GM18511 (cell line): ENCODE data around the gene RANBP2.
"Not testable (repeated sequence)": the region's sequence is repeated elsewhere in the genome, so short reads cannot be mapped to it uniquely, and the experiment has no call there.

Experiments
- ATAC-seq: cut with Tn5 transposase; IDR thresholded peaks from one replicate; pipeline ENCODE4 v1.9.1; 2021; ENCODE audit warnings: mild to moderate bottlenecking, moderate library complexity; ENCODE audit not compliant: unreplicated experiment

Gene RANBP2

DNA sequence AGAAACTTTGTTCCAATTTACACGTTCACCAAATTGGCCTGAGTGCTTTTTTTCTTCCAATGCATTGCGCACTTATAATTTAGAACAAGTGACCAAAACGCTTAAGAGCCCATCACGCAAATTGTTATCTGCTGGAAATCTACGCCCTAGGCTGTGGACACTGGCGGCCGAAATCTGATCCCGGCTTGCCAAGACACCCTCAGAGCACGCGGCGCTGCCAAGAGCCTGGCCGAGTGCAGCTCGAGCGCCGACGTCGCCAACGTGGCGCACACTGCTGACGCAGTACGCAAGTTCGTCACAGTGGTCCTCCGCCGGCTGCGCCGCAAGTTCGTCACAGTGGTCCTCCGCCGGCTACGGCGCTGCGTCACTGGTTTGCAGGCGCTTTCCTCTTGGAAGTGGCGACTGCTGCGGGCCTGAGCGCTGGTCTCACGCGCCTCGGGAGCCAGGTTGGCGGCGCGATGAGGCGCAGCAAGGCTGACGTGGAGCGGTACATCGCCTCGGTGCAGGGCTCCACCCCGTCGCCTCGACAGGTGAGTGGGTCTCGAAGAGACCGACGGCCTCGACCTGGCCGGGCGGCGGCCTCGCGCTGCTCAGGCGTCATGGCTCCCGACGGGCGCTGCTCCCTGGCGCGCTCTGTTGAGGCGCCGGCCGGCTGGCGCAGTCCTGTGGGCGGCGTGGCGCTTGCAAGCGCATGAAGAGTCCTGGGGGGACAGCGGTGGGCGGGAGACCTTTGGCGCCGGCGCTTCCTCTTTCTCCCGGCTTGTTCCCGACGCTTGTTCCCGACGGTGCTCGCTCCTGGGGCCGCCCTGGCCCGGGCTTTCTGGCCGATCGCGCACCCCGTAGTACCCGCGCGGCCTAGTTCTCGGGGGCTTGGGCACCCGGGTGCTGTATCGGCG lies at the start of gene RANBP2:
Gene RANBP2 (plus strand): TSS at position 334 of the 896 bp plus-strand sequence. CDS start 125 bp downstream, at position 459.
- ATAC-seq, result peak; percentile 99

DNA sequence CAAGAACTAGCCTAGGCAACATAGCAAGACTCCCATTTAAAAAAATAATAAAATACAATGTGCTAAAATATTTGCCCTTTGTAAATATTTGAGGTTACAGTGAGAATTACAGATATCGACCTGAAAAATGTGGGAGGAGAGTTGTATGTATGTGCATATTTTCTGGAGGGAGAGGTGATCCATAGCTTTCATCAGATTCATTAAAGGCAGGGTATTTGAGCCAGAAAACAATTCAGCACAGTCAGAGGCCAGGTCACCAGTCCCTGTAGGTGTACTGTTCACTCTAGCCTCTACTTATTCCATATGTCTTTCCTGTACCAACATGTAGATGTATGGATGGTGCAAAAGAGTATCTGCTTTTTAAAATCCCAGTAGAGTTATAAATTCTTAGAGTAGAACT lies 49.0 kb upstream of the RANBP2 start:
- not testable (repeated sequence) for ATAC-seq

DNA sequence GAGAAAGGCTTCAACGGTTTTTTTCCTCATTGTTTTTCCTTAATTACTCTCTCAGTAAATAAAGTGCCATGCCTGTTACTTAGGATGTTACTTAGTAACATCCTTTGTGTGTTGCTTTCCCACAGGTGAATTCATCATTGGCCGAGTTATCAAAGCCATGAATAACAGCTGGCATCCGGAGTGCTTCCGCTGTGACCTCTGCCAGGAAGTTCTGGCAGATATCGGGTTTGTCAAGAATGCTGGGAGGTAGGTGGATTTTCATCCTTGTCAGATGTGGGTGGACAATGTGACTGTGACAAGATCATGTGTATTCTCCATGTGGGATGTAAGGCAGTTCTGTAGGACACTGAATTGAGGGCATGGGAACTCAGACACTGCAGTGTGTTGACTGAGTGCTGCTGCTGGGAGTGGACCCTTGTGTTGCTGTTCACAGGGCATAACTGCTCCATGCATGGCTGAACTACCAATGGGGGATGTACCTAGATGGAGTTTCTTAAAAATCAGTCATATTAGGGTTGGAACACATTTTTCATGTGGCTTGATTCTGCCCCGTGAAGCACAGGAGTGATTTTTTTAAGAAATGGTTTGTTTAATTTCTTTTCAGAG lies 47.0 kb upstream of the RANBP2 start:
- ATAC-seq, result not testable (repeated sequence)

DNA sequence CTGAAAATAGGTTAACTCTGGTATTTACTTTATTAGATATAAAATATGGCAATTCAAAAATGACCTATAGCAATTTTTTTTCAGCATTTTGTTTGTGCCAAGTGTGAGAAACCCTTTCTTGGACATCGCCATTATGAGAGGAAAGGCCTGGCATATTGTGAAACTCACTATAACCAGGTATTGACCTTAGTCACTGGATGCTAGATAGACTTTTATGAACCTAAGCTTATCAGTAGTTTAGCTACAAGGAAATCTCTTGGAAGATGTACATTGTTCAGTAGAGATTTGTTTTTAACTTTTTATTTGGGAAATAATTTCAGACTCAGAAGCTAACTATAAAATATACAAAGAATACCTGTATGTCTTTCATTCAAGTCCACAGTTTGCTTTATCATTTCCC lies 42.8 kb upstream of the RANBP2 start:
- ATAC-seq, result not testable (repeated sequence)

DNA sequence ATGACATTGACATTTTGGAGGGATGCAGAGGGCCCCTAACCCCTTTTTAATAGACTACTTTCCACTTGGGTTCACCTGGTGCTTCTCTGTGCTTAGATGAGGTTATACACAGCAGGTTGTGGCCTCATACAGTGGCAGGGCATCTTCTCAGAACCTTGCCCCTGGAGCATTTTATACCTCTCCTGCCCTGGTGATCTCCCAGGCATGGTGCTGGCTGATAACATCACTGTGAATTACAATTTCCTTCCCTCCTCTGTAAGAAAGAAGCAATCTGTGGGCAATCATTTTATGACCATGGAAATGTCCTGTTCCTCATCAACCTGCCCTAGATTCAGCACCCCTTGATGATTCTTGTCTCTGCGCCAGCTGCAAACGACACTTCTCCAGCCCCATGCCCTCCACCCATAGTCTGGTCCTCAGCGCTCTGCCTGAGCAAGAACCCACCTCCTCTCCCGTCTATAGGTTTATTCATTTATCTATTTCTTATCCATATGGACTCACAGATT lies 42.0 kb upstream of the RANBP2 start:
- not testable (repeated sequence) for ATAC-seq

DNA sequence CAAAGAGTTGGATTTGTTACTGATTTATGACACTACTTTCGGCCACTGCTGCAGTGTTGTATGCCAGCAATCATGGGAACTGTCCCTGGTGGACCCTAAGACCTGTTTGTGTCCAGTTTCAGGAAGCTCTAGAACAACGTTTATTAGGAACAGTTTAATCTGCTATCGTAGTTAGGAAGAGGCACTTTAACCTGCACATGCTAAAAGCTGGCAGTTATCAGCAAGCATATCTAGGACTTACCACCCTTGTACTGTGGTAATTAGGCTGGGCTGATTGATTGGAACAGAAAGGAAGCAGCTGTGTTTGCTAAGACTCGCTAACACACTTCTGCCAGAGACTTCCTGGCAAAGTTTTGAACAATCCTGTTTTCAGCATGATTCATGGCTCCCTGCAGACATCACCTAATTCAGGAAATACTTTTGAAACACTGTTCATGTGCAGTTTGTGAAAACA lies 41.1 kb upstream of the RANBP2 start:
- ATAC-seq, result not testable (repeated sequence)

DNA sequence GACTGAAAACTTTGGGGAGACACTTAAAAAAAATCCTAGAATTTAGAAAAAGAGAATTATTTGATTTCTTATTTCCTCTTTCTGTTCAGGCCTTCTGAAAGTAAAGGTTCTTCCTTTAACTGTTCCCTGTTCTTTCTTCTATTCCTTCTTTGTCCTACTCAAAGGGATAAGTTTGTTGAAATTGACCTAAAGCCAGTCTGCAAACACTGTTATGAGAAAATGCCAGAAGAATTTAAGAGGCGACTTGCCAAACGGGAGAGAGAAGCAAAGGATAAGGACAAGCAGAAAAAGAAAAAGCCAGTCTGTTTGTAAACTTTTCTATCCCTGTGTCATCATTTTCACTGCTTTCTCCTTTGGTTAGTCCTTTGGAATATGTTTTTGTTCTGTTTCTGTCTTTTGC lies 38.5 kb upstream of the RANBP2 start:
- ATAC-seq, result not testable (repeated sequence)

DNA sequence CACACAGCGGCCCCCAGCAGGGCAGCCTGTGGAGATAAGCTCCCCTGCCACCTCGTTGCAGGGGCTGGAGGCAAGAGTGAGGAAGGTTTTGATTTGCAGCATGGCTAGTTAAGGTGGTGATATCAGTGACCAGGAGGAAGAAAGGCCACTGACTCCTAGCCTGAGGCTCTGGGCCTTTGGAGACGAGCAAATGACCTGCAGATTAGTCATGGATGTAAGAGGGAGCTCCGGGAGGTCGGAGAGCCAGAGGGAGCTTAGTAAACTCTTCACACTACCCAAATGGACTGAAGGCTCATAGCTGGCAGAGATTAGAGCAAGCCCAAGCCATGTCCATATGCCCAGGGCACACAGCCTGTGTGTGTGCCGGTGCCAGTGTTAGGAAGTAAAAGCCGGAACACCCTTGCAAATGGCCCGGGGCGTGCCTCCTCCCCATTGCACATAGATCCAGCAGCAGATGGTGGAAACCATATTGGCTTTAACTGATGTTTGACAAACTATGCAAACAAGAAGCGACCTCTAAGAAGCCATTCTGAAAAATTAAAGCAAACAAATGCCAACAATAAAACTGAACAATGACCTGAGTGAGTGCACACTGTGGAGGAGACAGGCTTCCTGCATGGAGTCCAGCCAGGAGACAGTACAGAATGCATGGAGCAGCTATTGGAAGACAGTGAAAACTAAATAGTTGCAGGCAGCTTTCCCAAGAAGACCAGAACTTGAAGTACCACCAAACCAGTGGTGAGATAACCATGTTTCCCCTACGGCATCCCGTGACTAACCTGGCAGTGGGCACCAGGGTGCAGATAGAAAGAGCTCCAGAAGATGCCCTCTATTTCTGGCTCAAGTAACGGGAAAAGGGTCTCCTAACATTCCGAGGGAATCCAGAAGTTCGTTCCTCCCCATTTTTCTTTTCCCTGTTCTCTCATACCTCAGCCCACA lies 30.2 kb upstream of the RANBP2 start:
- not testable (repeated sequence) for ATAC-seq

DNA sequence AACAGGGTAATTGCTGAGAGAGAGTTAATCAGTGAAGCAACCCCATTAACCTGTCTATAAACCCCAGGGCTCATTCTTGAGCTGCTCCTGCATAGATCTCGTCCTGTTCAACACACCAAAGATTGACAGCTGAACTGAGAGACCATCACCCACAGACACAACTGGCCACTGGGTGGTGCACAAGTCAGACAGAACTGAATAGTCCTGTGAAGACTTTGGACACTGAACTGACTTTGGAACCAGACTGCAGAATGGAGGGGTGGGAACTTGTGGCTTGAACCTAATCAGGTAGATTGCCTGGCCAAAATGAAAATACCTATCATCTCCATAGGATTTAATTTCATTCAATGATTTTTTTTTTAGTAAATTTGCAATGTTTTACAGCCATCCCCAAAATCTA lies 29.3 kb upstream of the RANBP2 start:
- peak; percentile 85 for ATAC-seq

DNA sequence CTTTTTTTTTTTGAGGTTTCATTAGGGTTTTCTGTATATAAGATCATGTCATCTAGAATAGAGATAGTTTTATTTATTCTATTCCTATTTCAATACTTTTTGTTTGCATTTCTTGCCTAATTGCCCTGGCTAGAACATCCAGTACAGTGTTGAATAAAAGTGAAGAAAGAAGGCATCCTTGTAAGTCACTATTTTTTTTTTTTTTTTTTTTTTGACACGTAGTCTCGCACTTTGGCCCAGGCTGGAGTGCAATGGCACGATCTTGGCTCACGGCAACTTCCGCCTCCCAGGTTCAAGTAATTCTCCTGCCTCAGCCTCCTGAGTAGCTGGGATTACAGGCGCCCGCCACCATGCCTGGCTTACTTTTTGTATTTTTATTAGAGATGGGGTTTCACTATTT lies 27.8 kb upstream of the RANBP2 start:
- ATAC-seq, result no peak

DNA sequence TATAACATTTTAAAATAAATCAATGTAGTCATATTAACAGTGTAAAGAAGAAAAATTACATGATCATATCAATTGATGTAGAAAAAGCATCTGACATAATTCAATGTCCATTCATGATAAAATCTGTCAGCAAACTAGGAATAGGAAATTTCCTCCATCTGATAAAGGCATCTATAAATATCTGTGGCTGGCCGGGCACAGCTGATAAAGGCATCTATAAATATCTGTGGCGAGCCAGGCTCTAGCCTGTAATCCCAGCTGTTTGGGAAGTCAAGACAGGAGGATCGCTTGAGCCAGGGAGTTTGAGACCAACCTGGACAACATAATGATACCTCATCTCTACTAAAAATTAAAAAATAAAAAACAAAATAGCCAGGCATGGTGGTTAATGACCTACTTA lies 18.1 kb upstream of the RANBP2 start:
- no peak for ATAC-seq

DNA sequence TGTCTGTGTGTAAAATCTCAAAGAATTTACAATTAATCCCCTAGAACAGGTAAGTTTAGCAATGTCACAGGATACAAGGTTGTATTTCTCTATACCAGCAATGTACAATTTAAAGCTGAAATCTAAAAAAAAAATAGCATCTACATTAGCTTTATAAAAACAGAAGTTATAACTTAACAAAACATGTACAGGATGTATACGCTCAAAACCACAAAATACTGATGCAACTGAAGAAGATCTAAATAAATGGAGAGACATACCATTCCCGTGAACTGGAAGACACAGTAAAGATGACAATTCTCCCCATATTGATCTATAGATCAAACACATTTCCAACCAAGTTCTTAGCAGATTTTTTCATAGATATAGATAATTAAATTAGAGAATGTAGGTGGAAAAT lies 17.5 kb upstream of the RANBP2 start:
- no peak for ATAC-seq

DNA sequence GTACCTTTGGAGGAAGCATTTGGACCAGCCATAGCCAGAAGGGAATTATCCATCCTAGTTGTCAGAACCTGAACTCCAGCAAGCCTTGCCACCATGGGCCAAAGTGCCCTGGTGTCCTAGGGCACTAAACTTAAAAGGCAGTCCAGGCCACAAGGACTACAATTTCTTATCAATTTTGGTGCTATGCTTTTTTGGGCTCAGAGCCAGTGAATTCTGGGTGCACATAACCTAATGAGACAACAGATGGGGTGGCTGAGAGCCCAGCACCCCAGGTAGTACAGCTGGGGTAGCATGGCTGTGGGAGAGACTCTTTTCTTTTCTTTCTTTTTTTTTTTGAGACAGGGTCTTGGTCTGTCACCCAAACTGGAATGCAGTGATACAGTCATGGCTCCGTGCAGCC lies 14.4 kb upstream of the RANBP2 start:
- ATAC-seq, result no peak

DNA sequence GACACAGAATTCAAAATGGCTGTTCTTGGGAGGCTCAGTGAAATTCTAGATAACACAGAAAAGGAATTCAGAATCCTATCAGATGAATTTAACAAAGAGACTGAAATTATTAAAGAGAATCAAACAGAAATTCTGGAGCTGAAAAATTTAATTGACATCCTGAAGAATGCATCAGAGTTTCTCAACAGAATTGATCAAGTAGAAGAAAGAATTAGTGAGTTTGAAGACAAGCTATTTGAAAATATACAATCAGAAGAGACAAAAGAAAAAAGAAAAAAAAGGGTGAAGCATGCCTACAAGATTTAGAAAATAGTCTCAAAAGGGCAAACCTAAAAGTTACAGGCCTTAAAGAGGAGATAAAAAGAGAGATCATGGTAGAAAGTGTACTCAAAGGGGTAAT lies 12.0 kb upstream of the RANBP2 start:
- no peak for ATAC-seq

DNA sequence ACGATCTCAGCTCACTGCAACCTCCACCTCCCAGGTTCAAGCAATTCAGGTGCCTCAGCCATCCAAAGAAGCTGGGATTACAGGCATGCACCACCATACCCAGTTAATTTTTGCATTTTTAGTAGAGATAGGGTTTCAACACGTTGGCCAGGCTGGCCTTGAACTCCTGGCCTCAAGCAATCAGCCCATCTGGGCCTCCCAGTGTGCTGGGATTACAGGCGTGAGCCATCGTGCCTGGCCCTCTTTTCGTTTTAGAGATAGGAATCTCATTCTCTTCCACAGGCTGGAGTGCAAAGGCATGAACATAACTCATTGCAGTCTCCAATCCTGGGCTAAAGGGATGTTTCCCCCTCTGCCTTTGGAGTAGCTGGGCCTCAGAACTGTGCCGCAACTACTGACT lies 2.3 kb upstream of the RANBP2 start:
- not testable (repeated sequence) for ATAC-seq

DNA sequence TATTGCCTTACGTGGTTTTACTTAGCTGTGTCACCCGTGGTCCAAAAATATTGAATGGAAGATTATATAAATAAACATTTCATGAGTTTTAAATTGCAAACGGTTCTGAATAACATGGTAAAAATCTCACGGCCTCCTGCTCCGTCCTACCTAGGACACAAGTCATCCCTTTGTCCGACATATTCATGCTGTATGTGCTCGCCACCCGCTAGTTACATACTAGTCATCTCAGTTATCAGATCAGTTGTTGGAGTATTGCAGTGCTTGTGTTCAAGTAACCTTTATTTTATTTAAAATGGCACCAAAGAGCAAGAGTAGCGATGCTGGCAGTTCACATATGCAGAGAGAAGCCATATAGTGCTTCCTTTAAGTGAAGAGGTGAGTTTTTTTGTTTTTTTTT lies 6.8 kb downstream of the RANBP2 start:
- ATAC-seq, result not testable (repeated sequence)

DNA sequence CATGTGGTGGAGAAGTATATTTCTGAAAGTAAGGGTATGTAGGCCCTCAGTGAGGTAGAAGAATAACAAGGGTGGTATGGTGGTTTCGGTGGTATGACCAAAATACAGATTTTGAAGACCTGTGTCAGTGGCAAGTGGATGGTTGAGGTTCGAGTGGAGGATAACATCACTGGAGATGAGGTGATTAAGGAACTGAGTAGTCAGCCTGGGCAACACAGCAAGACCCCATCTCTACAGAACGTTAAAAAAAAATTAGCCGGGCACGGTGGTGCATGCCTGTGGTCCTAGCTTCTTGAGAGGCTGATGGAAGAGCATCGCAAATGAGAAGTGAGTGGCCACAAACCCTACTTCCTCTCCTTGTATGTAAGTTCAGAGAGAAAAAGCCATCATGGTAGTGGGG lies 15.4 kb downstream of the RANBP2 start:
- not testable (repeated sequence) for ATAC-seq

DNA sequence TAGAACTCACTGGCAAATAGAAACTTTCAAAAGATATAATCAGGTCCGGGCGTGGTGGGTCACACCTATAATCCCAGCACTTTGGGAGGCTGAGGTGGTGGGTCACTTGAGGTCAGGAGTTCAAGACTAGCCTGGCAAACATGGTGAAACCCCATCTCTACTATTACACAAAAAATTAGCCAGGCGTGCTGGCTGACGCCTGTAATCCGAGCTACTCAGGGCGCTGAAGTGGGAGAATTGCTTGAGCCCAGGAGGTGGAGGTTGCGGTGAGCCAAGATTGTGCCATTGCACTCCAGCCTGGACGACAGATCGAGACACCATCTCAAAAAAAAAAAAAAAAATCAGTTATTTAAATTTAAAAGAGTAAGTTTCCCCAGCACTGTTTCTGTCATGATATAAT lies 38.7 kb downstream of the RANBP2 start:
- not testable (repeated sequence) for ATAC-seq

DNA sequence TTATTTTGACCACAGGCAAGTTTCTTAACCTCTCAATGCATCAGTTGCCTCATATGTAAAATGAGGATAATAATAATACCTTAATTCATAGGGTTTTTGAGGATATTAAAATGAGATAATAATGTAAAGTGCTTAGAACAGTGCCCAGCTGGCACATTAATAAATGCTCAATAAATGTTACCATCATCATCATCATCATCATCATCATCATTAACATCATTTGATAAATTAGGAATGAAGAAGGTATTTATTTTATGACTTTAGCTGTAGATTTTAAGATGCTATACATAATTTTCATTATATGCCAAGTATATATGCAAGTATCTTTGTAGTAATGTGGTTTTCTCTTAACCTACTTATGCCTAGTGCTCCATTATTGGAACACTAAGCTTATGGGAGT lies 43.3 kb downstream of the RANBP2 start:
- not testable (repeated sequence) for ATAC-seq

DNA sequence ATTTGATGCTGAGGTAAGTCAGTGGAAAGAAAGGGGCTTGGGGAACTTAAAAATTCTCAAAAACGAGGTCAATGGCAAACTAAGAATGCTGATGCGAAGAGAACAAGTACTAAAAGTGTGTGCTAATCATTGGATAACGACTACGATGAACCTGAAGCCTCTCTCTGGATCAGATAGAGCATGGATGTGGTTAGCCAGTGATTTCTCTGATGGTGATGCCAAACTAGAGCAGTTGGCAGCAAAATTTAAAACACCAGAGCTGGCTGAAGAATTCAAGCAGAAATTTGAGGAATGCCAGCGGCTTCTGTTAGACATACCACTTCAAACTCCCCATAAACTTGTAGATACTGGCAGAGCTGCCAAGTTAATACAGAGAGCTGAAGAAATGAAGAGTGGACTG lies 47.4 kb downstream of the RANBP2 start:
- ATAC-seq, result not testable (repeated sequence)

DNA sequence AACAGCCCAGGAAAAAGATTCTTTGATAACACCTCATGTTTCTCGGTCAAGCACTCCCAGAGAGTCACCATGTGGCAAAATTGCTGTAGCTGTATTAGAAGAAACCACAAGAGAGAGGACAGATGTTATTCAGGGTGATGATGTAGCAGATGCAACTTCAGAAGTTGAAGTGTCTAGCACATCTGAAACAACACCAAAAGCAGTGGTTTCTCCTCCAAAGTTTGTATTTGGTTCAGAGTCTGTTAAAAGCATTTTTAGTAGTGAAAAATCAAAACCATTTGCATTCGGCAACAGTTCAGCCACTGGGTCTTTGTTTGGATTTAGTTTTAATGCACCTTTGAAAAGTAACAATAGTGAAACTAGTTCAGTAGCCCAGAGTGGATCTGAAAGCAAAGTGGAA lies 48.6 kb downstream of the RANBP2 start:
- ATAC-seq, result not testable (repeated sequence)
